Stimulated activated memory B cell treated with anti-CD40 and anti-IgM and Interleukin-4, amounts not matched to agents 10 μg/mL and 1 μg/mL and 100 μg/mL, for 72 hours (primary cell): ENCODE measurements around the gene RIPOR3.
A peak's percentile ranks its signal among the peaks of the same experiment; 100 is the strongest.

Experiments
- ATAC-seq: fragments of 150-1000 bp; cut with Tn5 transposase; 2 replicates; pipeline ENCODE4 v1.10.0; 2021
- H3K27ac Mint-ChIP-seq: one replicate; pipeline ENCODE4 v1.8.0; 2022; ENCODE audit warnings: mild to moderate bottlenecking, mixed read lengths
- H3K27me3 Mint-ChIP-seq: one replicate; pipeline ENCODE4 v1.8.0; 2022; ENCODE audit warnings: mixed read lengths
- H3K36me3 Mint-ChIP-seq: one replicate; pipeline ENCODE4 v1.8.0; 2022; ENCODE audit warnings: mixed read lengths
- H3K4me1 Mint-ChIP-seq: one replicate; pipeline ENCODE4 v1.8.0; 2022; ENCODE audit warnings: mixed read lengths
- H3K4me3 Mint-ChIP-seq: one replicate; pipeline ENCODE4 v1.8.0; 2022; ENCODE audit warnings: mild to moderate bottlenecking, moderate library complexity, mixed read lengths
- H3K9me3 Mint-ChIP-seq: one replicate; pipeline ENCODE4 v1.8.0; 2022; ENCODE audit warnings: mixed read lengths

RIPOR3 gene

GRCh38 chr20:50559149-50559548 is 132.2 kb downstream of the RIPOR3 start:
- no peak for ATAC-seq
- Mint-ChIP-seq H3K9me3 (no peaks in the 10 kb centered on the region), H3K27me3 (no peaks in the 10 kb centered on the region), H3K36me3 (peaks cover 57% of the 10 kb centered on the region), H3K4me3 (no peak overlapping the region), H3K4me1 (peaks cover 70% of the 10 kb centered on the region), H3K27ac (peak overlapping the region; percentile 61)

DNA sequence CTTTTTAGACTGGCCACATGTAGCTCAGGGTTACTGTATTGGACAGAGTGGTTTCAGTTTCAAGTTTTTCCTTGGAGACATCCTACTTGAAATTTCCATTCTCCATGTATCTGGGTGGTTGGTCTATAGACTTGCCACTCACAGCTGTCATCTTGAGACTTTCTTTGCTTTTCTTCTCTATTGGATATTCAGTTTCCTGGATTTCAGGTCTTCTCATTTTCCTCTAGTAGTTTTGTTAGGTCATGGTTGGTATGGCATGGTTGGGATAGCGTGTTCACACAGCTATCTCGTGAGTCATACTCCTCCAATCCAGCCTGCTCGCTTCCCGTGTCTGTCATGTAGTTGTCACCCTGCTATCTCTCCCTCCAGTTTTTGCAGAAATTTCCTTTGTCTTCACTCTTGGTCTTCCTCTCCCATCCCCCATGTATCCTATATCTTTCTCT is 132.8 kb downstream of the RIPOR3 start:
- Mint-ChIP-seq H3K27ac (no peak overlapping the region), H3K9me3 (no peaks in the 10 kb centered on the region), H3K4me1 (peaks cover 69% of the 10 kb centered on the region), H3K36me3 (peaks cover 56% of the 10 kb centered on the region), H3K27me3 (no peaks in the 10 kb centered on the region), H3K4me3 (no peak overlapping the region)
- ATAC-seq, result no peak

DNA sequence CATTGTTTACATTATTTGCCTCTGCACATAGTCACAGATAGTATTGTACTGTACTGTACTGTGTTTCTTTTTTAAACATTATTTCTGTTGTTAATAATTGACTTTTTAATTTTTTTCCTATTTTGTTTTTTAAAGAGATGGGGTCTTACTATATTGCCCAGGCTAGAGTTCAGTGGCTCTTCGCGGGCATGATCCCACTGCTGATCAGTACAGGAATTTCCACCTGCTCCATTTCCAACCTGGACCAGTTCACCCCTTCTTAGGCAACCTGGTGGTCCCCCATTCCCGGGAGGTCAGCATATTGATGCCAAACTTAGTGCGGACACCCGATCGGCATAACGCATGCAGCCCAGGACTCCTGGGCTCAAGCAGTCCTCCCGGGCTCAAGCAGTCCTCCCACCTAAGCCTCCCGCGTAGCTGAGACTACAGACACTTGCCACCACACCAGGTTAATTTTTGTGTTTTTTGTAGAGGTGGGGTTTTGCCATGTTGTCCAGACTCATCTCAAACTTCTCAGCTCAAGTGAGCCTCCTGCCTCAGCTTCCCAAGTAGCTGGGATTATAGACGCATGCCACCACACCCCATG is 133.7 kb downstream of the RIPOR3 start:
- Mint-ChIP-seq H3K4me3 (no peak overlapping the region), H3K36me3 (peaks cover 48% of the 10 kb centered on the region), H3K9me3 (no peaks in the 10 kb centered on the region), H3K27ac (no peak overlapping the region), H3K4me1 (peaks cover 61% of the 10 kb centered on the region), H3K27me3 (no peaks in the 10 kb centered on the region)
- ATAC-seq, result no peak

DNA sequence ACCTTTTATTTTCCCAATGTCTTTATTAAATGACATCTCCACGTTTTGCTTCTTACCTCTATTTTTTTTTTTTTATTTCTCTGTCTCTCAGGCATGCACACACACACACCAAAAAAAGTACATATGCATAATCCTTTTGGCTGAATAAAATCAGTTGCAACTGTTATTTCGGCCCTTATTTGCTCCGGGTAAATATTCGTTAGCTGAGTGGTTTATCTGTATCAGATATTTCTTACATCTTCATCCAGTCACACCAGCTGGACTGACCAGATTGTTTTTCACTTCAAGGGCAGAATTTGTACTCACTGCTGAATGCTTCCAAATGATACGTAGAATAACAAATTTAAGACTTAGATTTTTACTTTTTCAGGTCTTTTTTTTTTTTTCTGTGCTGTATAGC is 135.7 kb downstream of the RIPOR3 start:
- H3K27me3 Mint-ChIP-seq, result no peaks in the 10 kb centered on the region
- no peak overlapping the region for H3K4me3 Mint-ChIP-seq
- H3K4me1 Mint-ChIP-seq, result peaks cover 42% of the 10 kb centered on the region
- peaks cover 37% of the 10 kb centered on the region for H3K36me3 Mint-ChIP-seq
- no peaks in the 10 kb centered on the region for H3K9me3 Mint-ChIP-seq
- no peak overlapping the region for H3K27ac Mint-ChIP-seq
- no peak for ATAC-seq

DNA sequence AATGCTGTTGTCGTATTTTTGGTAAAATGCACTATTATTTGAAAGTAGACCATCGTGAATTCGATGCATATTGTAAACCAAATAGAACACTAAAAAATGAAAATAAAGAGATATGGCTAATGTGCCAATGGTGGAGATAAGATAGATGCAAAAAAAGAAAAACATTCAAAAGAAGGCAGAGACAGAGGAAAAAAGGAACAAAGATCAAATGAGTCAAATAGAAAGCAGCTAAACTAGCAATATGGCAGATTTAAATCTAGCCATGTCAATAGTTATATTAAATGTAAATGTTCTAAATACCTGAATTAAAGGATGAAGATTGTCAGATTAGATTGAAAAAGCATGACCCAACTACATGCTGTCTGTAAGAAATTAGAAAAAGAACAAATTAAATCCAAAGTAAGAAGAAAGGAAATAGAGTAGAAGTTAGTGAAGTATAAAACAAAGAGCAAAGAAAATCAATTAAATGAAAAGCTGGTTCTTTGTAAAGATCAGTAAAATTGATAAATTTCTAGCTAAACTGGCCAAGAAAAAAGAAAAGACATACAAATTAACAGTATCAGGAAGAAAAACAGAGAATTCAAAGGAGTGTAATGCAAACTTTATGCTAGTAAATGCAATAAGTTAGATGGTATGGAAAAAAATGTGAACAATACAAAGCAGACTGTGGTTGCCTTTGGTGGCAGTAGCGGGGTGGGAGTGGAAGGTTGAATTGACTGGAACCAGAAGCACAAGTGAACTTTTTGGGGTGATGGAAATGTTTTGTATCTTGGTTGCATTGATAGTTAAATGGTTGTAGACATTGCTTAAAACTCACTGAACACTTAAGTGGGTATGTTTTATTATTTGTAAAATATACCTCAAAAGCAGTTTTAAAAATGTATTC is 136.4 kb downstream of the RIPOR3 start:
- Mint-ChIP-seq H3K4me1 (peaks cover 38% of the 10 kb centered on the region), H3K36me3 (peaks cover 42% of the 10 kb centered on the region), H3K27me3 (no peaks in the 10 kb centered on the region), H3K9me3 (no peaks in the 10 kb centered on the region), H3K27ac (no peak overlapping the region), H3K4me3 (no peak overlapping the region)
- ATAC-seq, result no peak

GRCh38 chr20:50552979-50553378 is 138.4 kb downstream of the RIPOR3 start:
- H3K36me3 Mint-ChIP-seq, result peaks cover 40% of the 10 kb centered on the region
- no peak for ATAC-seq
- no peaks in the 10 kb centered on the region for H3K9me3 Mint-ChIP-seq
- no peaks in the 10 kb centered on the region for H3K27me3 Mint-ChIP-seq
- no peak overlapping the region for H3K27ac Mint-ChIP-seq
- no peak overlapping the region for H3K4me3 Mint-ChIP-seq
- peaks cover 18% of the 10 kb centered on the region for H3K4me1 Mint-ChIP-seq

GRCh38 chr20:50551288-50551687 is 140.1 kb downstream of the RIPOR3 start:
- no peaks in the 10 kb centered on the region for H3K27me3 Mint-ChIP-seq
- peaks cover 7% of the 10 kb centered on the region for H3K4me1 Mint-ChIP-seq
- H3K27ac Mint-ChIP-seq, result no peak overlapping the region
- no peak for ATAC-seq
- H3K9me3 Mint-ChIP-seq, result no peaks in the 10 kb centered on the region
- H3K36me3 Mint-ChIP-seq, result peaks cover 41% of the 10 kb centered on the region
- peak overlapping the region; percentile 46 for H3K4me3 Mint-ChIP-seq

GRCh38 chr20:50550531-50550930 is 140.8 kb downstream of the RIPOR3 start:
- H3K4me3 Mint-ChIP-seq, result no peak overlapping the region
- no peak overlapping the region for H3K27ac Mint-ChIP-seq
- H3K36me3 Mint-ChIP-seq, result peaks cover 49% of the 10 kb centered on the region

DNA sequence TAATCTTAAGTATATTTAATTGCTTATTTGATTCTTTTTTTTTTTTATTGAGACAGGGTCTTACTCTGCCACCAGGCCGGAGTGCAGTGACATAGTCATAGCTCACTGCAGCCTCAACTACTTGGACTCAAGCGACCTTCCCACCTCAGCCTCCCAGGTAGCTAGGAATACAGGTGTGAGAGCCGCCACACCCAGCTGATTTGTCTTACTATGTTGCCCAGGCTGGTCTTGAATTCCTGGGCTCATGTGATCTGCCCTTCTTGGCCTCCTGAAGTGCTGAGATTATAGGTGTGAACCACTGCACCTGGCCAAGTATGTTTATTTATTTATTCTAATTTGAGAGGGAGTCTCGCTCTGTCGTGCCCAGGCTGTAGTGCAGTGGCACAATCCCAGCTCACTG is 142.9 kb downstream of the RIPOR3 start:
- Mint-ChIP-seq H3K4me3 (peak overlapping the region; percentile 56), H3K27me3 (no peaks in the 10 kb centered on the region), H3K9me3 (no peaks in the 10 kb centered on the region), H3K36me3 (peaks cover 61% of the 10 kb centered on the region), H3K4me1 (peaks cover 13% of the 10 kb centered on the region), H3K27ac (no peak overlapping the region)
- ATAC-seq, result no peak

More at GRCh38 chr20:50550531-50550930, 140.8 kb downstream of the RIPOR3 start:
- no peaks in the 10 kb centered on the region for H3K4me1 Mint-ChIP-seq
- H3K27me3 Mint-ChIP-seq, result no peaks in the 10 kb centered on the region
- H3K9me3 Mint-ChIP-seq, result no peaks in the 10 kb centered on the region
- ATAC-seq, result no peak

DNA sequence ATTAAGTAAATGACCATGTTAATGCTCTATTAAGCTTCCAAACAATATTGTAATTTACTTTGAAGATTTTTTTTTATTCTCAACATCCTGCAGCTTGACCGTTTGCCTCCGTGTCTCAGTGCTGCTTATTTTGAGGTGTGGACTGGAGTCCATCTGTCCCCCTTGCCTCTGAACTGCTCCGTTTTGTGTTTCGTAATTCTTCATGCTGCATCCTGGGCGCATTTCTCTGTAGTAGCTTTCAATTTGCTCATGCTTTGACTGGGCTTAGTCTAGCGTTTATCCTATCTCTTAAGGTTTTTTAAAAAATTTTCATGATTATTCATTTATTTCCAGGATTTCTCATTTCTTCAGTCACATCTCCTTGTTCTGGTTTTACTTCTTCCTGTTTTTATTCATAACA is 143.4 kb downstream of the RIPOR3 start:
- Mint-ChIP-seq H3K4me1 (peaks cover 18% of the 10 kb centered on the region), H3K4me3 (peak overlapping the region; percentile 56), H3K27ac (no peak overlapping the region), H3K27me3 (no peaks in the 10 kb centered on the region), H3K9me3 (no peaks in the 10 kb centered on the region), H3K36me3 (peaks cover 64% of the 10 kb centered on the region)
- no peak for ATAC-seq

DNA sequence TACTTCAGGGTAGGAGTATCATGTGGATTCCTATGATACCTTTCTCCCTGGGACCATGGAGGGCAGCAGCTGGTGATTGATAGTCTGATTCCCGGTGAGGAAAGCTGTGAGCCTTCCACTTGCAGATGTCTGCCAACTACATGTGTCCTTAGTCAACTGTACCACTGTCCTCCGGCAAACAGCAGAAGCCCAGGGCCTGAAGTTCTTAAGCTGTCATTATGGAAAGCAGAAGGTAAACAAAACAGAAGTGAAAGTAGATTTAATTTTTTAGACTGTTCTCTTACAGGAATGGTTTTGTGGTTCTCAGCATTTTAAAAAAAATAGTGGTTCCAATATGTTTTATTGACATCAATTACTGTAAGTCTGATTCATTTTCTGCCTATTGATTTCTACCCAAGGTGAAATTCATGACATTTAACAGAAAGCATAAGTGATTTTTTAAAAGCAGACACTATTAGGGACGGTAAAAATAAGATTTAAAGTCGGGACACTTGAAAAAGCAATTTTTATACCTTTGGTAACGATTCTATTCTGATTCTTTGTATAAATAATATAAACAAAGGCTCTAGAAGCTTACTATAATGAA is 144.5 kb downstream of the RIPOR3 start:
- peaks cover 64% of the 10 kb centered on the region for H3K36me3 Mint-ChIP-seq
- peak overlapping the region; percentile 75 for H3K4me3 Mint-ChIP-seq
- H3K4me1 Mint-ChIP-seq, result peaks cover 29% of the 10 kb centered on the region
- no peaks in the 10 kb centered on the region for H3K27me3 Mint-ChIP-seq
- H3K27ac Mint-ChIP-seq, result no peak overlapping the region
- peak; percentile 89 for ATAC-seq
- H3K9me3 Mint-ChIP-seq, result no peaks in the 10 kb centered on the region

- Mint-ChIP-seq H3K27ac (no peak overlapping the region), H3K4me3 (peak overlapping the region; percentile 75), H3K27me3 (no peaks in the 10 kb centered on the region), H3K4me1 (peaks cover 46% of the 10 kb centered on the region), H3K36me3 (peaks cover 67% of the 10 kb centered on the region), H3K9me3 (no peaks in the 10 kb centered on the region)
- no peak for ATAC-seq
Observed at GRCh38 chr20:50545126-50545525, 146.2 kb downstream of the RIPOR3 start.

DNA sequence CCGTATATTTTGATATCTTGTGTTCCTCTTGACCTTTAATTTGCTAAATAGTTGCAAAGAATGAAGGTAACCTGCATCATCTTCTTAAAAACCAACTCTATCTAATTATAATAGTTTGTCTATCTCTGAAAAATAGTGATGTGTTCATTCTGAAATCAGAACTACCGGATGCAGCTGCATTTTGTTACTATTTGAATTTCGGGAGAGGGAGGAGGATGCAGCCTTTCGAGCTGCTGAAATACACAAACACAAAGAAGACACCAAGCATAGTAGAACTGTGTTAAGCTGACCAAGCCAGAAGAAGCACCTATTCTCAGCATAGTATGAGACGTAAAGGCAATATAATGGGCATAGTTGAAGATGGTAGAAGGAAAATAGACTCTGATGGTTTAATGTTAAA is 148.0 kb downstream of the RIPOR3 start:
- no peak for ATAC-seq
- Mint-ChIP-seq H3K9me3 (peaks cover under 1% of the 10 kb centered on the region), H3K27ac (no peak overlapping the region), H3K4me3 (peak overlapping the region; percentile 39), H3K36me3 (peaks cover 68% of the 10 kb centered on the region), H3K27me3 (no peaks in the 10 kb centered on the region), H3K4me1 (peaks cover 59% of the 10 kb centered on the region)

DNA sequence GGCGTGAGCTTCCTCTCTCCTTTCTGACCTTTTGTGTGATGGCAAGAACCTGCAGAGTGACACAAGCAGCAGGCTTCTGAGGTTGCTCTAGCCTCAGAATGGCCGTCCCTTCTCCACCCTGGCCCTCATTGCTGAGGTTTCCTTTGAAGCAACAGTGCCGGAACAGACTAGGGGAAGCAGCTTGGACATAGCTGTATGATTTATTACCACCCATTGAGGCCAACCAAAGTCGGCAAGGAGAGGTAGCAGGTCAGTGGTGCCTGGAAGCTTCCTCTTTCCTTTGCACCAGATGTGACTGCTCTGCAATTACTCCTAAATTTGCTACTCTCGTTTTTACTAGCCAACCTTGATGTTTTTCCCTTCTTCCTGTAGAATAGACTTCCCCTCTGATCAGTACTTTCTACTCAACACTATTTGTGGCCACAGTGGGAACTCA is 149.7 kb downstream of the RIPOR3 start:
- Mint-ChIP-seq H3K27ac (no peak overlapping the region), H3K36me3 (peaks cover 70% of the 10 kb centered on the region), H3K27me3 (no peaks in the 10 kb centered on the region), H3K4me3 (peak overlapping the region; percentile 73), H3K4me1 (peaks cover 72% of the 10 kb centered on the region), H3K9me3 (peaks cover 4% of the 10 kb centered on the region)
- peak; percentile 94 for ATAC-seq
